Measurements from ENCODE around the gene NRG4.

DNA sequence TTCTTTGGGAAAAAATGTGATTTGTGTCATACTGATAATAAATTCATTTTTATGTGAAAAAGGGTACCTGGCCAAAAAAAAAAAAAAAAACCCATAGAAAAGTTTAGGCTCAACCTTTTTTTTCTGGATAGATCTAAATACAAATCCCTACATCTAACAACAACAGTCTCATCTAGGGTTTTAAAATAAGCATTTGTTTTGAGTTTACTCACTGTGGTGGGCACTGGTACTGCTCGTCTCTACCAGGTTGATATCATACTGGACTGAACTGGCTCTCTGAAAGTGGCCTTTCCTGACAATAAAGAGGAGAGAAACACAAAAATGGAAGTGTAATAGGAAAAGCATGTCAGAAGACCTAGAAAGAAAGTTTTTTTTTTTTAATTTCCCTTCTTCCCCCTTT, 56.5 kb downstream of the NRG4 start:
- TF ChIP-seq, protein P1, sequence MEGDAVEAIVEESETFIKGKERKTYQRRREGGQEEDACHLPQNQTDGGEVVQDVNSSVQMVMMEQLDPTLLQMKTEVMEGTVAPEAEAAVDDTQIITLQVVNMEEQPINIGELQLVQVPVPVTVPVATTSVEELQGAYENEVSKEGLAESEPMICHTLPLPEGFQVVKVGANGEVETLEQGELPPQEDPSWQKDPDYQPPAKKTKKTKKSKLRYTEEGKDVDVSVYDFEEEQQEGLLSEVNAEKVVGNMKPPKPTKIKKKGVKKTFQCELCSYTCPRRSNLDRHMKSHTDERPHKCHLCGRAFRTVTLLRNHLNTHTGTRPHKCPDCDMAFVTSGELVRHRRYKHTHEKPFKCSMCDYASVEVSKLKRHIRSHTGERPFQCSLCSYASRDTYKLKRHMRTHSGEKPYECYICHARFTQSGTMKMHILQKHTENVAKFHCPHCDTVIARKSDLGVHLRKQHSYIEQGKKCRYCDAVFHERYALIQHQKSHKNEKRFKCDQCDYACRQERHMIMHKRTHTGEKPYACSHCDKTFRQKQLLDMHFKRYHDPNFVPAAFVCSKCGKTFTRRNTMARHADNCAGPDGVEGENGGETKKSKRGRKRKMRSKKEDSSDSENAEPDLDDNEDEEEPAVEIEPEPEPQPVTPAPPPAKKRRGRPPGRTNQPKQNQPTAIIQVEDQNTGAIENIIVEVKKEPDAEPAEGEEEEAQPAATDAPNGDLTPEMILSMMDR (IDR thresholded peaks at IDR 0.05) = no peak
- TF ChIP-seq POLR2A (IDR thresholded peaks at IDR 0.05) = no peak
